NCI-H1417 treated with DMSO at 0.1 percent for 48 hours (cell line): Measurements from ENCODE around the gene USP43.
"Not testable (repeated sequence)": the region's sequence is repeated elsewhere in the genome, so short reads cannot be mapped to it uniquely, and the experiment has no call there.

ENCODE experiments used
- DNase-seq: peaks from one replicate; lab custom pipeline; 2025; lab: John Stamatoyannopoulos, UW

USP43 gene, protein sequence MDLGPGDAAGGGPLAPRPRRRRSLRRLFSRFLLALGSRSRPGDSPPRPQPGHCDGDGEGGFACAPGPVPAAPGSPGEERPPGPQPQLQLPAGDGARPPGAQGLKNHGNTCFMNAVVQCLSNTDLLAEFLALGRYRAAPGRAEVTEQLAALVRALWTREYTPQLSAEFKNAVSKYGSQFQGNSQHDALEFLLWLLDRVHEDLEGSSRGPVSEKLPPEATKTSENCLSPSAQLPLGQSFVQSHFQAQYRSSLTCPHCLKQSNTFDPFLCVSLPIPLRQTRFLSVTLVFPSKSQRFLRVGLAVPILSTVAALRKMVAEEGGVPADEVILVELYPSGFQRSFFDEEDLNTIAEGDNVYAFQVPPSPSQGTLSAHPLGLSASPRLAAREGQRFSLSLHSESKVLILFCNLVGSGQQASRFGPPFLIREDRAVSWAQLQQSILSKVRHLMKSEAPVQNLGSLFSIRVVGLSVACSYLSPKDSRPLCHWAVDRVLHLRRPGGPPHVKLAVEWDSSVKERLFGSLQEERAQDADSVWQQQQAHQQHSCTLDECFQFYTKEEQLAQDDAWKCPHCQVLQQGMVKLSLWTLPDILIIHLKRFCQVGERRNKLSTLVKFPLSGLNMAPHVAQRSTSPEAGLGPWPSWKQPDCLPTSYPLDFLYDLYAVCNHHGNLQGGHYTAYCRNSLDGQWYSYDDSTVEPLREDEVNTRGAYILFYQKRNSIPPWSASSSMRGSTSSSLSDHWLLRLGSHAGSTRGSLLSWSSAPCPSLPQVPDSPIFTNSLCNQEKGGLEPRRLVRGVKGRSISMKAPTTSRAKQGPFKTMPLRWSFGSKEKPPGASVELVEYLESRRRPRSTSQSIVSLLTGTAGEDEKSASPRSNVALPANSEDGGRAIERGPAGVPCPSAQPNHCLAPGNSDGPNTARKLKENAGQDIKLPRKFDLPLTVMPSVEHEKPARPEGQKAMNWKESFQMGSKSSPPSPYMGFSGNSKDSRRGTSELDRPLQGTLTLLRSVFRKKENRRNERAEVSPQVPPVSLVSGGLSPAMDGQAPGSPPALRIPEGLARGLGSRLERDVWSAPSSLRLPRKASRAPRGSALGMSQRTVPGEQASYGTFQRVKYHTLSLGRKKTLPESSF

DNA sequence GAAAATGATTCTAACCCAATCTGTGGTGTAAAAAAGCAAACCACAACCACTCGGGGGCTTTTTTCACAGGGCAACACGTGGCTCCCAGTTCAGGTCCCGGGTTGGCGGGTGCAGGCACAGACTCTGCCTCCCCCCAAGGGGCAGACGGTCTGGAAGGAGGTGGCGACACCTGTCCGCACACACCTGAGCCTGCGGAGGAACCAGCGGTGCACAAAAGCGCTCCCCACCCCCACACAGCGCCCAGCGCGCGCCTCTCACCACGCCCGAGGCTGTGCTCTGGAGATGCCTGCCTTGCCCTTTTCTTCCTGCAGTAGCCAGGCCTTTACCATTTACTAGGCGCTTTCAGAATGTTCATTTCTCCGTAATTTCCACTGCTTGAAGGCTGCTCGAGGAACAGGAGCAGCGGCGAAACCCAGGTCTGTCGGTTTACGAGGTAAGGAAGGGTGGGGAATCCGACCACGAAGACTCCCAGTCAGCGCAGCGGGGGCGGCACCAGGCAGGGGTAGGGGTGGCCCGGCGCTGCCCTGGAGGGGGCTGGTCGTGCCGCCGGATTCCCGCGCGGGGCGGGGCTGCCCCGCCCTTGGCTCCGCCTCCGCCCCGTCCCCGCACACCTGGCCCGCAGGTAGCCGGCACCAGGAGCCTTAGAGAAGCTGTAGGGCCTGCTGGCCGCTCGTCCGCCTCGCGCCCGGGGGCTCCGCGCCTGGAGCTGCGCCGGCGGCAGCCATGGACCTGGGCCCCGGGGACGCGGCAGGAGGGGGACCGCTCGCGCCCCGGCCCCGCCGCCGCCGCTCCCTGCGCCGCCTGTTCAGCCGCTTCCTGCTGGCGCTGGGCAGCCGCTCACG lies at the start of gene USP43:
USP43 (plus strand) TSS at position 608 of the 842 bp plus-strand sequence; CDS start at position 724, 116 bp downstream.
- no peak for DNase-seq

DNA sequence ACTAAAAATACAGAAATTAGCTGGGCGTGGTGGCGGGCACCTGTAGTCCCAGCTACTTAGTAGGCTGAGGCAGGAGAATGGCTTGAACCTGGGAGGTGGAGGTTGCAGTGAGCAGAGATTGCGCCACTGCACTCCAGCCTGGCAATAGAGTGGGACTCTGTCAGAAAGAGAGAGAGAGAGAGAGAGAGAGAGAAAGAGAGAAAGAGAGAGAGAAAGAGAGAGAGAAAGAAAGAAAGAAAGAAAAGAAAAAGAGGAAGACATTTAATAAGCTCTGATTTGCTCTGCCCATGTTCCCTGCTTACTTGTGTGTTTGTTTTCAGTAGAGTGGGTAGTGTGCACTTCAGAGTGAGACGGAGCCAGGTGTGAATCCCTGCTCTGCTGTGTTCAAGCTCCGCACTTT lies 47.7 kb upstream of the USP43 start:
- not testable (repeated sequence) for DNase-seq

DNA sequence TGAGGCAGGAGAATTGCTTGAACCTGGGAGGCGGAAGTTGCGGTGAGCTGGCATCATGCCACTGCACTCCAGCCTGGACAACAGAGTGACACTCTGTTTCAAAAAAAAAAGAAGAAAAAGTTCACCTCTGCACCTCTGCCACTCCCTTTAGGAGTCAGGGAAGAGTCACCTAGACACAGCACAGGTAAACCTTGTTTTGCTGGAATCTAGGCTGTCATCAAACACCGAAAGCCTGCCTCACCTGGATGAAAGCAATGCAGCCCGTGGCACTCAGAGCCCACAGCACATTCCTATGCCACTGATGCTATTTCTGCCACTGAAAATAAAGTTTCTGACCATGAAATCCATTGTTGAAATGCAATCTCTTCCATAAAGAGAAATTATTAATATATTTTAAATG lies 46.7 kb upstream of the USP43 start:
- no peak for DNase-seq

DNA sequence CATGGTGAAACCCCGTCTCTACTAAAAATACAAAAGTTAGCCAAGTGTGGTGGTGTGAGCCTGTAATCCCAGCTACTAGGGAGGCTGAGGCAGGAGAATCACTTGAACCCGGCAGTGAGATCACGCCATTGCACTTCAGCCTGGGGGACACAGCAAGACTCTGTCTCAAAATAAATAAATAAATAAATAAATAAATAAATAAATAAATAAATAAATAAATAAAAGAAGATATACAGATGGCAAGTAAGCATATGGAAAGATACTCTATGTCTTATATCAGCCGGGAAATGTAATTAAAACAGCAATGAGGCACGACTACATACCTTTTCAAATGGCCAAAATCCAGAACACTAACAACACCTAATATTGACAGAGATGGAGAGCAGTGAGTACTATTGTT lies 40.7 kb upstream of the USP43 start:
- not testable (repeated sequence) for DNase-seq

- no peak for DNase-seq
Observed at GRCh38 chr17:9606453-9606852, 38.9 kb upstream of the USP43 start.

DNA sequence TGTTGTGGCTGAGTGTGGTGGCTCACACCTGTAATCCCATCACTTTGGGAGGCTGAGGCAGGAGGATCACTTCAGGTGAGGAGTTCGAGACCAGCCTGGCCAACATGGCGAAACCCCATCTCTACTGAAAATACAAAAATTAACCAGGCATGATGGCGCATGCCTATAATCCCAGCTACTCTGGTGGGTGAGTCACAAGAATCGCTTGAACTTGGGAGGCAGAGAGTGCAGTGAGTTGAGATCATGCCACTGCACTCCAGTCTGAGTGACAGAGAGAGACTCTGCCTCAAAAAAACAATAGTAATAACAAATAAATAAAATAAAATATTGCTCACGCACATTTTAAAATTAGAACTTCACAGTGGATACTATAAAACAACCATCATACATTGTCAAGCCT lies 38.3 kb upstream of the USP43 start:
- not testable (repeated sequence) for DNase-seq

DNA sequence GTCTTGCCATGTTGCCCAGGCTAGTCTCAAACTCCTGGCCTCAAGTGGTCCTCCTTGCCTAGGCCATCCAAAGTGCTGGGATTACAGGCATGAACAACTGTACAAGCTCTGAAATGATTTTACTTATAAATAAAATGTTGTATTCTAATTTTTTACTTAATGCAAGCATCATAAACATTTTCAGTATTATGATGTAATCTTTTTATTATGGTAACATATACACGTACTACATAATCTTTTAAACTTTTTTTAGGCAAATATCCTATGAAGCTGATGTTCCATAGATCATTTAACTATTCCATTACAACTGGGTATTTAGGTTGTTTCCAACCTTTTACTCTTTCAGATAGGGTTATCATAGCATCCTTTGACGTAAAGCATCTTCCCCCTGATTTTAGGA lies 33.8 kb upstream of the USP43 start:
- DNase-seq: no peak

DNA sequence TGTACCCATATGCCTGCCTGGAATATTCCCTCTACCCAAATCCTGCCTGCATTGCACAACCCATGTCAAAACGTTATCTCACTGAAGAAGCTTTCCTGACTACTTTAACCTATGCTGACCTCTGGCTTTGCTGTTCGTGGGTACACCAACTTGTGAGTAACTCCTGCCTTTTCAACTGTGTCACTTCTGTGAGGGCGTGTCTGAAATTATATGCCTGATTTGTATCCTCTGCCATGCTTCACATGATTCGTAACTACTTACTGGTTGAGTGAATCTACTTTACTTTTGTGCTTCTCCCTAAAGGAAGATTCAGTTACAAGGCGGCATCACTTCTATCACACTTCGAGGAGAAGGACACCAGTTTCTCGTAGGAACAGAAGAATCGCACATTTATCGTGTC lies 33.3 kb upstream of the USP43 start:
- DNase-seq: no peak

GRCh38 chr17:9615486-9615885 lies 29.8 kb upstream of the USP43 start:
- DNase-seq: no peak

GRCh38 chr17:9622961-9623360 lies 22.4 kb upstream of the USP43 start:
- no peak for DNase-seq

- DNase-seq: no peak
Observed at GRCh38 chr17:9628509-9628908, 16.8 kb upstream of the USP43 start.

DNA sequence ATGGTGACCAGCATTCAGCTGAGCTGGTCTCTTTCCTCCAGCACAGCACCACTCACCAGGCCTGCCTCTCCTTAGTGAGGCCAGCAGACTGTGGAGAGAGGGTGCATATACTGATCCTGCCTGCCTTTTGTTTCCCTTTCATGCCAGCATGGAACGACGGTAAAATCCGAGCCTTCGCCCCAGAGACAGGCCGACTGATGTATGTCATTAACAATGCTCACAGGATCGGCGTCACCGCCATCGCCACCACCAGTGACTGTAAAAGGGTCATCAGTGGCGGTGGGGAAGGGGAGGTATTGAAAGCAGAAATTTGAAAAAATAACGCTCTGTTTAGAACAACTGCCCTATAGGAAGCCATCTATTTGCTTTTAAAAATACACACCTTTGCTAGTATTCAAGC lies 12.6 kb upstream of the USP43 start:
- DNase-seq: no peak

- no peak for DNase-seq
Observed at GRCh38 chr17:9635340-9635739, 10.0 kb upstream of the USP43 start.

DNA sequence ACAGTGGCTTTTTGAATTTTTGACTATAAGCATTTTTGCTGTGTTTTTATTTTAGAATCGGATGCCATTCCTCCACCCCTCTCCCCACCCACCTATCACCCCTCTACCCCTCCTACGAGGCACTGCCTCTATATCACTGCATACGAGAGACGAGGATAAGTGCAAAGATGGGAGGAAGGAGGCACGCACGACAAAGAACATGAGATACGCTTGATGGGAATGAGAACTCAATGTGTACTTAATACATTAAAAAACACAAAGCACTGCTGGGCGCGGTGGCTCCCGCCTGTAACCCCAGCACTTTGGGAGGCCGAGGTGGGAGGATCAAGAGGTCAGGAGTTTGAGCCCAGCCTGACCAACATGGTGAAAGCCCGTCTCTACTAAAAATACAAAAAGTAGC lies 8.8 kb upstream of the USP43 start:
- DNase-seq: no peak

GRCh38 chr17:9640388-9640787 lies 4.9 kb upstream of the USP43 start:
- not testable (repeated sequence) for DNase-seq

- DNase-seq: no peak
Observed at GRCh38 chr17:9643611-9644010, 1.7 kb upstream of the USP43 start.

GRCh38 chr17:9645851-9646545 lies 681 bp downstream of the USP43 start:
- no peak for DNase-seq

GRCh38 chr17:9646546-9646885 lies 1.2 kb downstream of the USP43 start:
- no peak for DNase-seq

- no peak for DNase-seq
Observed at GRCh38 chr17:9647014-9647413, 1.7 kb downstream of the USP43 start.

- no peak for DNase-seq
Observed at GRCh38 chr17:9648521-9649110, 3.3 kb downstream of the USP43 start.
